ENCODE results near the gene LDLR.

Gene LDLR

DNA sequence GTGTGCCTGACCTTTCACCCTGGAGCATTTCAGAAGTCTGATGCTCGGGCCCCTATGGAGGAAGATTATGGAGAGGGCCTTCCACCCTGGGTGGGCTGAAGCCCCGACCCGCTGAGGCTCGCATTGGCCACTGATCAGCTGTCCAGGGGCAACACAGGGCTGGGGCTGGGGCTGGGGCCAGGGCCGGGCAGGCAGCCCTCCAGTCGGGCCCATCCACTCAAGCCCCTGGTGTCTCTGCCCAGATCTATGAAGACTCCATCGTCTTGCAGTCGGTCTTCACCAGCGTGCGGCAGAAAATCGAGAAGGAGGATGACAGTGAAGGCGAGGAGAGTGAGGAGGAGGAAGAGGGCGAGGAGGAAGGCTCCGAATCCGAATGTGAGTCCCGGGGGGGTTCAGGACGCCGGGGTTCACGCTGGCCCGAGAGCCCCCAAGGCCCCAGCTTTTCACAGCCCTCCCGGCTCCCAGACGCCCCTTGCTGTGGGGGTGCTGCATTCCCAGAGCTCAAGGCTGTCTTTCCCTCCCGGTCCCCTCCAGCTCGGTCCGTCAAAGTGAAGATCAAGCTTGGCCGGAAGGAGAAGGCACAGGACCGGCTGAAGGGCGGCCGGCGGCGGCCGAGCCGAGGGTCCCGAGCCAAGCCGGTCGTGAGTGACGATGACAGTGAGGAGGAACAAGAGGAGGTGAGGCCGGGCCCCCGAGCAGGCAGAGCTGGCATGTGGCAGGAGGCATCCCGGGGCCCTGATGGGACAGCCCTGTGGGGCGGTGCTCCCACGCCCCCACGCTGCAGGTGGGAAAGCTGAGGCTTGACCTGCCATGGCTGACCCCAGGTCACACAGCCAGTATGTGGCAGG is 29.5 kb upstream of the LDLR start:
- H3K4me3 ChIP-seq (ENCODE audit: low read length) = no peak overlapping the region
- DNase-seq (ENCODE audit: low read depth) = no peak
- TF ChIP-seq, protein P1, sequence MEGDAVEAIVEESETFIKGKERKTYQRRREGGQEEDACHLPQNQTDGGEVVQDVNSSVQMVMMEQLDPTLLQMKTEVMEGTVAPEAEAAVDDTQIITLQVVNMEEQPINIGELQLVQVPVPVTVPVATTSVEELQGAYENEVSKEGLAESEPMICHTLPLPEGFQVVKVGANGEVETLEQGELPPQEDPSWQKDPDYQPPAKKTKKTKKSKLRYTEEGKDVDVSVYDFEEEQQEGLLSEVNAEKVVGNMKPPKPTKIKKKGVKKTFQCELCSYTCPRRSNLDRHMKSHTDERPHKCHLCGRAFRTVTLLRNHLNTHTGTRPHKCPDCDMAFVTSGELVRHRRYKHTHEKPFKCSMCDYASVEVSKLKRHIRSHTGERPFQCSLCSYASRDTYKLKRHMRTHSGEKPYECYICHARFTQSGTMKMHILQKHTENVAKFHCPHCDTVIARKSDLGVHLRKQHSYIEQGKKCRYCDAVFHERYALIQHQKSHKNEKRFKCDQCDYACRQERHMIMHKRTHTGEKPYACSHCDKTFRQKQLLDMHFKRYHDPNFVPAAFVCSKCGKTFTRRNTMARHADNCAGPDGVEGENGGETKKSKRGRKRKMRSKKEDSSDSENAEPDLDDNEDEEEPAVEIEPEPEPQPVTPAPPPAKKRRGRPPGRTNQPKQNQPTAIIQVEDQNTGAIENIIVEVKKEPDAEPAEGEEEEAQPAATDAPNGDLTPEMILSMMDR (conservative IDR thresholded peaks at IDR 0.05; ENCODE audit: low read depth, low read length) = no peak

DNA sequence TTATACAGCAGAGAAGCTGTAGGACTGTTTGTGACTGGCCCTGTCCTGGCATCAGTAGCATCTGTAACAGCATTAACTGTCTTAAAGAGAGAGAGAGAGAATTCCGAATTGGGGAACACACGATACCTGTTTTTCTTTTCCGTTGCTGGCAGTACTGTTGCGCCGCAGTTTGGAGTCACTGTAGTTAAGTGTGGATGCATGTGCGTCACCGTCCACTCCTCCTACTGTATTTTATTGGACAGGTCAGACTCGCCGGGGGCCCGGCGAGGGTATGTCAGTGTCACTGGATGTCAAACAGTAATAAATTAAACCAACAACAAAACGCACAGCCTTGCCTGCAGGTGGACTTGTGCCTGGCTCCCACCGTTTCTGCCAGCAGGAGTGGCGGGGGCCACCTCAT is 27.3 kb upstream of the LDLR start:
- H3K4me3 ChIP-seq (ENCODE audit: low read length) = no peak overlapping the region
- no peak for DNase-seq (ENCODE audit: low read depth)
- TF ChIP-seq, protein P1 (conservative IDR thresholded peaks at IDR 0.05; ENCODE audit: low read depth, low read length) = no peak

DNA sequence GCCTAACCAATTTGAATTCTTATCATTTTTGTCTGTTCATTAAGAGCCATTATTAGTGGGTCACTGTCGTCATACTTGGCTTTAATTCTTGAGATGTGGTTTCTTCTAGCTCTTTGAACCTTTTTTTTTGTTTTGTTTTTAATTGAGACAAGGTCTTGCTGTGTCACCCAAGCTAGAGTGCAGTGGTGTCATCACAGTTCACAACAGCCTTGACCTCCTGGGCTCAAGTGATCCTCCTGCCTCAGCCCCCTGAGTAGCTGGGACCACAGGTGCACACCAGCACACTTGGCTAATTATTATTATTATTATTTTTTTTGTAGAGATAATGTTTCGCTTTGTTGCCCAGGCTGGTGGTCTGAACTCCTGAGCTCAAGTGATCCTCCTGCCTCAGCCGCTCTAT is 25.8 kb upstream of the LDLR start:
- no peak overlapping the region for H3K4me3 ChIP-seq (ENCODE audit: low read length)
- TF ChIP-seq, protein P1 (conservative IDR thresholded peaks at IDR 0.05; ENCODE audit: low read depth, low read length) = no peak

DNA sequence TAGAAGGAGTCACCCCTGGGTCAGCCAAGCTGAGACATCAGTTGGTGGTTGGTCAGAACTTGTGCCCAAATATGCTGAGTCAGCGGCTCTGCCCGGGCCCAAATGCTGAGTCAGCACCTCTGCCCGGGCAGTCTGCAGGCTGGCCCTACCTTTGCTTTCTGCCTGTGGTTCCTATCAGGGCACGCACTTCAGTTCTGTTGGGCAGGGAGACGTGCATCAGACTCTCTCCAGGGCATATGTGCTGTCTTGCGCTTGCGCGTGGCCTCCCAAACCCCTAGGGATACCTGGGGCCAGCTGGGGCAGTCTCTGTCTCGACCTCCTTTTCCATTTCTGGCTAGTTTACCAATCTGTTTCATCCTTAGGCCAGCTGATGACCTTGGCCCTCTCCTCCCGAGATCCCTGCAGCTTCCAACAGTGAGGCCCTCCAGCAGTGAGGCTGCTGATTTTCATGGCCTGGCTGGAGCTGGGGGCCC is 24.4 kb upstream of the LDLR start:
- DNase-seq (ENCODE audit: low read depth) = no peak
- no peak overlapping the region for H3K4me3 ChIP-seq (ENCODE audit: low read length)
- TF ChIP-seq, protein P1 (conservative IDR thresholded peaks at IDR 0.05; ENCODE audit: low read depth, low read length) = no peak

More for the DNA sequence above, 25.8 kb upstream of the LDLR start:
- peak; percentile 27 for DNase-seq (ENCODE audit: low read depth)

DNA sequence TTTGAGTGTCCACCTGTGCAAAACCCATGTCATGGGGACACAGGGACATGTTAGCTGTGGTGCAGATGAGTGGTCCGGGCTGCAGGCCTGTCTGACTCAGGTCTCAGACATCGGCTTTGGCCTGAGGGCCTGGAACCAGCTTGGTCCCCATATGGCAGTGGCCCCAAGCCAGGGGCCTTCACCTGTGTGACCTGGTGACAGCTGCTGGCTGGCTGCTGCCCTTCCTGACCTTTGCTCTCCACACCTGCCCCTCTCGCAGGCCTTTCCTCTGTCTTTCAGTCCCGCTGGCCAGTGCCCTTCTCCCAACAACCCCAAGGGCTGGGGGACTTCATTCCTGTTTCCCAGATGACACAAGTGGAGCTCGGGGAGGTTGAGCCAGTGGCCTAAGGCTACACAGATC is 22.9 kb upstream of the LDLR start:
- TF ChIP-seq, protein P1 (conservative IDR thresholded peaks at IDR 0.05; ENCODE audit: low read depth, low read length) = no peak
- DNase-seq (ENCODE audit: low read depth) = no peak
- H3K4me3 ChIP-seq (ENCODE audit: low read length) = no peak overlapping the region

DNA sequence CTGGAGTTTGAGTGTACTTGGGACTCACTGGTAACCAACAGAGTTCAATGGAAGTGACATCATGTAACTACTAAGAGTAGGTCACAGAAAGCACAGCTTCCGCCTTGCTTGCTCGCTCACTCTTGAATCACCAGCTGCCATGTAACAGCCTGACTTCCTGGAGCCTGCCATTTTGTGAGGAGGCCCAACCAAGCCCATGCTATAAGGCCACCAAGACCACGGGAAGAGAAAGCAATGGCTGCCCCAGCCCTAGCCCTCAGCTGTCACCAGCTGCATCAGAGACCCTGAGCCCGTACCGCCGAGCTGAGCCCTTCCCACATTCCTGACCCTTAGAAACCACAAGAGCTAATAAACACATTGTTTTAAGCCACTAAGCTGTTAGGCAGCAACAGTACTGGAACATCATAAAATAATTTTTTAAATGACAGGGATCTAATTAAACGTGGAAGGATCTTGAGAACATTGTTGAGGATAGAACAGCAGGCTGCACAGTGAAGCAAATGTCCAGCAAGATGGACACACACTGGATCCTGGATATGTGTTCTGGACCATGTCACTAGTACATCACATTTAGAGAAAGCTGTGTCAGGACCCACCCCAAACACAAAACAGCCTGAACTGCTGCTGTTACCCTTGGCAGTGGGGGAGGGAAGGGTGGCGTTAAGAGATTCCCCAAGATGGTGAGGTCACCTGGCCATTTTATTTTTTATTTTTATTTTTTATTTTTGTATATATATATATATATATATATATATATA is 21.7 kb upstream of the LDLR start:
- DNase-seq (ENCODE audit: low read depth) = peak; percentile 55
- no peak overlapping the region for H3K4me3 ChIP-seq (ENCODE audit: low read length)
- TF ChIP-seq, protein P1 (conservative IDR thresholded peaks at IDR 0.05; ENCODE audit: low read depth, low read length) = no peak
